BJ (cell line): ENCODE measurements around the gene CNPY1. TPM values are rescaled to one million over a fixed set of nuclear protein-coding genes. Genes with fewer than 3 reads are reported as not detected.

Experiments
- CTCF ChIA-PET: fragments of 350-600 bp; formaldehyde crosslinking; extraction: SDS; loops from one replicate; lab custom pipeline; 2021; ENCODE audit warnings: antibody characterized with exemption, inconsistent platforms; lab: Yijun Ruan, JAX
- POLR2A ChIA-PET: fragments of 300-600 bp; sonication (Branson Sonifier 250); formaldehyde crosslinking; extraction: SDS; loops from one replicate; lab custom pipeline; 2021; ENCODE audit warnings: antibody characterized with exemption; lab: Charles Lee
- DNase-seq: peaks from one replicate; pipeline ENCODE4 v3.0.0-alpha.2; 2011; ENCODE audit warnings: low read depth
- H3K27me3 ChIP-seq: 2 replicates; pipeline ENCODE4 v1.6.0; 2011; ENCODE audit warnings: low read length; ENCODE audit not compliant: control insufficient read depth, insufficient read depth
- H3K36me3 ChIP-seq: 2 replicates; pipeline ENCODE4 v1.5.1; 2011; ENCODE audit warnings: low read length; ENCODE audit not compliant: control insufficient read depth, insufficient read depth
- H3K4me3 ChIP-seq: 2 replicates; pipeline ENCODE4 v1.5.1; 2011; ENCODE audit warnings: low read depth, mild to moderate bottlenecking, control low read depth, low read length
- CTCF ChIP-seq: IDR thresholded peaks from 2 replicates; pipeline ENCODE4 v1.5.1; 2011; ENCODE audit warnings: low read depth, mild to moderate bottlenecking, control low read depth, inconsistent platforms, low read length, moderate library complexity; ENCODE audit not compliant: insufficient read depth
- polyA plus RNA-seq: library from polyadenylated mRNA; depleted of rRNA; stranded (reverse); fragments of >200 nt; gene quantifications from 2 replicates; pipeline ENCODE4 v1.2.3, GENCODE V29; 2011

Gene CNPY1
- polyA plus RNA-seq, 1 experiment = not detected

- Histone ChIP-seq H3K27me3 (peaks cover 2% of the 10 kb centered on the region), H3K36me3 (no peaks in the 10 kb centered on the region), H3K4me3 (no peak overlapping the region)
- CTCF ChIA-PET = interaction anchor here (1.0 to 4.6 kb wide), 4 partner anchors 15 to 184 kb away, joined by 3 to 36 read pairs (median 4); no protein-coding TSS in a partner anchor
- no peak for TF ChIP-seq CTCF
- no peak for DNase-seq
- POLR2A ChIA-PET = no interaction called here
Observed at GRCh38 chr7:155583636-155584035, 37.3 kb upstream of the CNPY1 start.

GRCh38 chr7:155581954-155582353 lies 35.6 kb upstream of the CNPY1 start:
- peaks cover 2% of the 10 kb centered on the region for H3K27me3 ChIP-seq
- no peaks in the 10 kb centered on the region for H3K36me3 ChIP-seq
- ChIA-PET POLR2A (no interaction called here), CTCF (interaction anchor here (0.6 kb wide), 1 partner anchor 129 kb away, joined by 3 read pairs; no protein-coding TSS in a partner anchor)
- no peak for DNase-seq
- no peak for TF ChIP-seq CTCF
- H3K4me3 ChIP-seq = no peak overlapping the region

GRCh38 chr7:155581107-155581830 lies 34.9 kb upstream of the CNPY1 start:
- H3K4me3 ChIP-seq = no peak overlapping the region
- DNase-seq = no peak
- CTCF ChIA-PET = interaction anchor here (0.6 kb wide), 1 partner anchor 129 kb away, joined by 3 read pairs; no protein-coding TSS in a partner anchor
- H3K27me3 ChIP-seq = peaks cover 2% of the 10 kb centered on the region
- TF ChIP-seq CTCF = no peak
- POLR2A ChIA-PET = no interaction called here
- H3K36me3 ChIP-seq = no peaks in the 10 kb centered on the region

GRCh38 chr7:155580367-155580766 lies 34.0 kb upstream of the CNPY1 start:
- H3K27me3 ChIP-seq = peaks cover 2% of the 10 kb centered on the region
- DNase-seq = no peak
- no peak for TF ChIP-seq CTCF
- no peak overlapping the region for H3K4me3 ChIP-seq
- CTCF ChIA-PET = no interaction called here
- no peaks in the 10 kb centered on the region for H3K36me3 ChIP-seq
- POLR2A ChIA-PET = no interaction called here

GRCh38 chr7:155579565-155579964 lies 33.2 kb upstream of the CNPY1 start:
- peaks cover under 1% of the 10 kb centered on the region for H3K27me3 ChIP-seq
- DNase-seq = no peak
- H3K36me3 ChIP-seq = no peaks in the 10 kb centered on the region
- CTCF ChIA-PET = no interaction called here
- POLR2A ChIA-PET = no interaction called here
- TF ChIP-seq CTCF = no peak
- H3K4me3 ChIP-seq = no peak overlapping the region
